GM12891 (cell line): ENCODE results near the gene ALK.

Experiments
- POLR2A ChIP-seq: IDR thresholded peaks from 2 replicates; pipeline ENCODE4 v1.6.1; 2011; ENCODE audit warnings: low read depth, low read length, control low read depth
- TAF1 ChIP-seq: IDR thresholded peaks from 2 replicates; pipeline ENCODE4 v1.6.1; 2011; ENCODE audit warnings: low read depth, low read length, control low read depth

DNA sequence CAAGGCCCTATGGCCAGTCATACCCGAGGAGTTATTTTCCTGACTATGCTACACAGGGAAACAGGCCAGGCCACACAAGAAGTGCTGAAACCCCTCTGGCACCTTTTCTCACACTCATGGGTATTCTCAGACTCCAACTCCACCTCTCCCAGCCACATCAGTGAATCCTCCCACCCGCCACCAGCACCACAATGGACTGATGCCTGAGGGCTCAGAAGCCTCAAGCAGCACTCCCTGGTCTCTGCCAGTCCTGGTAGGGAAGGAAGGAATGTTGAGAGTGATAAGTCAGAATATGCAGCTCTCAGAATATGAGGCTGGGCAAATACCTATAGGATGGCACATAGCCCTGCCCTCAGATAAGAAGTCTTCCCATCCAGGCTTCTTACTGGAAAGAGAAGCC is 391.1 kb downstream of the ALK start:
- TF ChIP-seq POLR2A (no peak), TAF1 (no peak)
